Stomach (tissue), 4 donors: Measurements from ENCODE around the gene ITPR1.

Experiments used
- CTCF ChIP-seq, 7 experiments: fragments of 450-650 bp in 4 of 7; fragments of 200-600 bp in 3 of 7; sonication (generic) in 3 of 7; IDR thresholded peaks; one replicate each; pipeline ENCODE4 v1.5.1; 2016 to 2019; ENCODE audit warnings: antibody characterized with exemption in 7 of 7, control low read depth in 2 of 7, mild to moderate bottlenecking in 1 of 7
- POLR2A ChIP-seq, 4 donors: fragments of 450-650 bp; IDR thresholded peaks; one replicate each; pipeline ENCODE4 v1.6.1; 2016; ENCODE audit warnings: antibody characterized with exemption in 4 of 4, control low read depth in 2 of 4, mild to moderate bottlenecking in 1 of 4, moderate library complexity in 1 of 4
- POLR2AphosphoS5 ChIP-seq, 3 donors: sonication (generic); formaldehyde crosslinking; IDR thresholded peaks; one replicate each; pipeline ENCODE4 v1.6.1; 2016; ENCODE audit warnings: antibody characterized with exemption in 3 of 3

DNA sequence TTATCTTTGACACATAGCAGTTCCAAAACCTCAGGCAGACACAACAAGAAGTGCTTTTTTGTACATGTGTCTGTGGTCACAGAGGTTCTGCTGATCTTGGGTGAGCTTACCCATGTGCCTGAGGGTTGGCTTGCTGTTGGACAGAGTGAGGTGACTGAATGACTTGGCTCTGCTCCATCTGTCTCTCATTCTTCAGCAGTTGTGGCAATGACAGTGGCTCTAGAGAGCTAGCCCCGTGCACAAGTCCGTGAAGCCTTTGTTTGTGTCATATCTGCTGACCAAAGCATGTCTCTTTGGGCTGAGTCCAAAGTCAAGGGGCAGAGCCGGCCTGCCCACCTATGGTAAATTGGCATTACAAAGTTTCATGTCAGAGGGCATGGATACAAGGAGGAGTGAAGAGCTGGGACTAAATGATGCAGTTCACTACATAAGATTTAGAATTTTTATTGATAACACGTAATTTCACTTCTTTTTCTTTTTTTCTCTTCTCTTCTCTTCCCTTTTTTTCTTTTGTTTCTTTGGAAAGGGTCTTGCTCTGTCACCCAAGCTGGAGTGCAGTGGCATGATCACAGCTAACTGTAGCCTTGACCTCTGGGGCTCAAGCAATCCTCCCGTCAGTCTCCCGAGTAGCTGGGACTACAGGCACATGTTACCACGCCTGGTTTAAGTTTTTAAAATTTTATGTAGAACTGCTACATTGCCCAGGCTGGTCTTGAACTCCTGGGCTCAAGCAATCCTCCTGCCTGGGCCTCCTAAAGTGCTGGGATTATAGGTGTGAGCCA lies 77.9 kb downstream of the ITPR1 start:
- TF ChIP-seq CTCF (IDR thresholded peaks at IDR 0.05), result no peak
- TF ChIP-seq POLR2A (IDR thresholded peaks at IDR 0.05), result no peak
- TF ChIP-seq POLR2AphosphoS5 (IDR thresholded peaks at IDR 0.05), result no peak
